Activated CD4-positive, alpha-beta T cell treated with anti-CD3 and anti-CD28 coated beads, Interleukin-10, Interleukin-2, amounts not matched to agents 100 ng/mL and 50 ng/mL, durations not matched to agents 16 hours and 8 hours (primary cell): ENCODE results near the gene CLEC12A.
"Not testable (repeated sequence)": the region's sequence is repeated elsewhere in the genome, so short reads cannot be mapped to it uniquely, and the experiment has no call there.

Experiments
- DNase-seq: peaks from one replicate; pipeline ENCODE4 v3.0.0-alpha.2; 2020

Gene CLEC12A

GRCh38 chr12:9973949-9974348 is 2.7 kb downstream of the CLEC12A start:
- DNase-seq, result no peak

GRCh38 chr12:9974731-9975130 is 3.5 kb downstream of the CLEC12A start:
- not testable (repeated sequence) for DNase-seq

GRCh38 chr12:9975614-9976013 is 4.4 kb downstream of the CLEC12A start:
- DNase-seq, result no peak

DNA sequence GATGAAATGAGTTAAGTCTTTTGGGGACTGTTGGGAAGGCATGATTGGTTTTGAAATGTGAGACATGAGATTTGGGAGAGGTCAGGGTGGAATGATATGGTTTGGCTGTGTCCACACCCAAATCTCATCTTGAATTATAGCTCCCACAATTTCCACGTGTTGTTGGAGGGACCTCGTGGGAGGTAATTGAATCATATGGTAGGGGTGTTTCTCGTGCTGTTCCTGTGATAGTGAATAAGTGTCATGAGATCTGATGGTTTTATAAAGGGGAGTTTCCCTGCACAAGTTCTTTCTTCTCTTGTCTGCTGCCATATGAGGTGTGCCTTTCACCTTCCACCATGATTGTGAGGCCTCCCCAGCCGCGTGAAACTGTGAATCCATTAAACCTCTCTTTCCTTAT is 5.4 kb downstream of the CLEC12A start:
- DNase-seq, result not testable (repeated sequence)

GRCh38 chr12:9977916-9978315 is 6.7 kb downstream of the CLEC12A start:
- no peak for DNase-seq

DNA sequence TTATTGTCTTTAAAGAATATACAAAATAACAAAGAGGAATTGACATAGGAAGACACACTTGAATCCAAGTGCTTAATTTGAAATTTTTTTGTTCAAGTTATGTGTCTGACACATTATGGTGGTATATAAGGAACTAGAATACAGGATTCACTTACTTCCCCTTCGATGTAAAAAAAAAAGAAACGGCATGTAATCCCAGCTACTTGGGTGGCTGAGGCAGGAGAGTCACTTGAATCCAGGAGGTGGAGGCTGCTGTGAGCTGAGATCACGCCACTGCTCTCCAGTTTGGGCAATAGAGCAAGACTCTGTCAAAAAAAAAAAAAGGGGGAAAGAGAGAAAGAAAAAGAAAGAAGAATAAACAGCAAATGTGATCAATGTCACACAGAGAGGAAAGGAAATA is 8.9 kb downstream of the CLEC12A start:
- DNase-seq, result no peak

- no peak for DNase-seq
These were observed 20.7 kb downstream of the CLEC12A start for GRCh38 chr12:9991876-9992275.

DNA sequence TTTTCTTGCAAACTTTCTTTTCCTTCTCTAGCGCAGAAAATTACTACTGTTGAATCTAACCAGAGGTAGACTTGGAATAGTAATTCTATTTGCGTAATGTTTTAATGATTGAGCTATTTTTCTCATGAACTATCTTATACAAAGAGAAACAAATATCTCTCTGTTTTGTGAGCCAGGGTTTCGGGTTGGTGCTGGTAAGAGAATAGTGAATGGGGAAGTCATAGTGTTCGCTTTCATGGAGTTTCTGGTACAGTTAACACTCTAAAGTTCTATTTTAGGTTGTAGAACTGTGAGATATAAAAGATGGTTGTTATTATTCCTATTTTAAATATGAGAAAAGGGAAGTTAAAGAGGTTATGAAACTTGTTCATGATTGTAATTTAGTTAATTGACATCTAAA is 21.1 kb downstream of the CLEC12A start:
- no peak for DNase-seq

- DNase-seq, result no peak
These were observed 27.8 kb downstream of the CLEC12A start, which contains the start of gene CLEC1B for GRCh38 chr12:9999016-9999415. Gene CLEC1B (minus strand): TSS chr12:9999121. CDS start chr12:9999100, 21 bp downstream.

GRCh38 chr12:10001171-10001776 is 30.1 kb downstream of the CLEC12A start:
- no peak for DNase-seq

- no peak for DNase-seq
These were observed 41.6 kb downstream of the CLEC12A start for GRCh38 chr12:10012630-10013330.

DNA sequence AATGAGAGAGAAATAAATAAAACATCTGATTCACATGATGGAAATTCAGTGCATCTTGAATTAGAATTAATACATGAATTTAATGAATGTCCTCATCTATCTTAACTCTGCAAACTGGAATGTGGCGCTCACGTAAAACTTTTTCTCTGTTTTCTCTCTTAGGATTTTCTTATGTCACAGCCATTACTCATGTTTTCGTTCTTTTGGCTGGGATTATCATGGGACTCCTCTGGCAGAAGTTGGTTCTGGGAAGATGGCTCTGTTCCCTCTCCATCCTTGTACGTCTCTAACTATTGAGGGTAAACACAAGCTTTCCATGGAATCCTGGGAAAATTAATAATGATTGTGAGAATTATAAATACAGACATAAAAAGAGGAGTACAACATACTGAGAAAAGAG is 44.2 kb downstream of the CLEC12A start:
- no peak for DNase-seq

- DNase-seq, result no peak
These were observed 45.7 kb downstream of the CLEC12A start for GRCh38 chr12:10016881-10017280.

DNA sequence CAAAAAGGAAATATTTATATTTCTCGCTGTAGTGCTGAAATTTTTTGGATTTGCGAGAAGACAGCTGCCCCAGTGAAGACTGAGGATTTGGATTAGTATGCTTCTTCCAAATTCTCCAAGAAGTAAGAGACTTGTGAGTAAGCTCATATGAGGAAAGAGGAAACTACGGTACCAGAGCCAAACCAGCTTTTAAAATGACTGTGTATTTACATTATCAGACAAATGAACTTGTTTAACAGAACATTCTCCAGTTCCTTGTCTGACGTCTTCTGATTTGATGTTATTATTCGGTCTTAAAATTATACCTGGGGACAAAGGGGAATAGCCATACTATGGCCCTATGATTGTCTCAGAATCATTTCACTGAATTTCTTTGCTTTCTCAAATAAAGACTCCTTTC is 47.2 kb downstream of the CLEC12A start:
- DNase-seq, result no peak

DNA sequence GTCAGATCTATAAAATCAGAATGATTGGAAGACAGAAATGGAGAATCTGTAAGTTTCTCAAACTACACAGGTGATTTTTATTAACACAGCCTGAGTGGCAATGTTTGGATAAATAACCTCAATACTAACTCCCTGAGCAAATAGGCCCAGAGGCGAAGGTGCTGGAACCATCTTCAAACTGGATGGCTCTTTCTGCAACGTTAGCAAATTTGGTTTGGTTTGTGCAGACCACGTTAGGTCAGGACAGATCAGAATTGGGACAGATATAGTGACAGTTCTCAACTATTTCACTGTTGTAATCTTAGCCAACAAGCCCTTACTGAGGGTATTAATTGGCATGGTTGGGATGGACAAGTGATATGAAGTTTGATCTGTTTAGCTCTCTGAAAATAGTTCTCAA is 50.1 kb downstream of the CLEC12A start:
- no peak for DNase-seq

GRCh38 chr12:10025236-10025635 is 54.0 kb downstream of the CLEC12A start:
- DNase-seq, result no peak

DNA sequence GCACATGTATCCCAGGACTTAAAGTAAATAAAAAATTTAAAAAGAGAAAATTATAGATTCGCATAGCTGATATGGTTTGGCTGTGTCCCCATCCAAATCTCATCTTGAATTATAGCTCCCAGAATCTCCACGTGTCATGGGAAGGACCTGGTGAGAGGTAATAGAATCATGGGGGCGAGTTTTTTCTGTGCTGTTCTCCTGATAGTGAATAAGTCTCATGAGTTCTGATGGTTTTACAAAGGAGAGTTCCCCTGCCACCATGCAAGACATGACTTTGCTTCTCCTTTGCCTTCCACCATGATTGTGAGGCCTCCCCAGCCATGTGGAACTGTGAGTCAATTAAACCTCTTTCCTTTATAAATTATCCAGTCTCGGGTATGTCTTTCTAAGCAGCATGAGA is 55.5 kb downstream of the CLEC12A start:
- not testable (repeated sequence) for DNase-seq

DNA sequence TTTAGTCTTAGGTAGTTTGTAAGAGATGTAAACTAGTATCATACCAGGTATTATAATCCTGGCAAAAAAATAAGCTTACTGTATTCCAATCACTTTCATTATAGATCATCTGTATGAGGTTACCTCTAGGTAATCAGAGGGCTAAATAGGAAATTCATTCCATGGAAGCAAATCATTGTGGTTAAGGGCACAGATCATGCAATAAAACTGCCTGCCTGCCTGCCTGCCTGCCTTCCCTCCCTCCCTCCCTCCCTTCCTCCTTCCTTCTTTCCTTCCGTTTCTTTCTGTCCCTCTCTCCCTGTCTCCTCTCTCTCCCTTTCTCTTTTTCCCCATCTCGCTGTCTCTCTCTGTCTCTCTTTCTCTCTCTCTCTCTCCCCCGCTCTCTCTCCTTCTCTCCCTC is 56.1 kb downstream of the CLEC12A start:
- DNase-seq, result no peak

DNA sequence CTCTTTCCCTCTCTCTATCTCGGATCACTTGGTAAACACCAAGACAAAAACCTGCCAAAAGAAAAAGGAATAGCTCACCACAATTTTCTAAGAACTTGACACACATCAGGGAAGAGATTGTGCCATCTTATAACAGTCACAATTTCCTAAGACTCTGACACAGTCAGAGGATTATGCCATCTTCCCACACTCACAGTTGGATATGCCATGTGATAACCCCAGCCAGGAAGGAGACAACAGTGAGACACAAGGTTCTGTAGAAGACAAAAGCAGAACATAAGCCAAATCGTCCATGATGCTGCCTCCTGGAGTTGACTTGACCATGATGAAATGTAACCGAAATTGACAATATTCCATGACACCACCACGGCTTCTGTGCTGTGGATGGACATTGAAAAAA is 56.5 kb downstream of the CLEC12A start:
- no peak for DNase-seq

- no peak for DNase-seq
These were observed 59.2 kb downstream of the CLEC12A start, which contains the start of gene CLEC9A for GRCh38 chr12:10030446-10030845. Gene CLEC9A (plus strand): TSS chr12:10030682. CDS start chr12:10052688, 22,006 bp downstream.

DNA sequence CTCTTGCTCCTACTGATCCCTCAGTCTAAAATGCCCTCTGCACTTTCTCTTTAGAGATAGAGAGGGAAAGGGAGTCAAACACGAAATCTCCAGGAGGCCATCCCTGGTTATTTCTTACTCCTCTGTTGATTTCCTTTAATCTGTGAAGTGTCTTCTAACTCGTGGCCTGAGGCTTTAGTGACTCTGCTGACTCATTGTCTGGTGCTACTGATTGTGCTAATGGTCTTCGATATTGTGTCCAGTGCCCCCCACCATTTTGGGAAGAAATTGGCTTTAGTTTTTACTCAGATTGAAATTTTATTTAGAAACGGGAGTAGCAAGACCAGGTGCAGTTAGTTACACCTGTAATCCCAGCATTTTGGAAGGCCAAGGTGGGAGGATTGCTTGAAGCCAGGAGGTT is 60.1 kb downstream of the CLEC12A start:
- DNase-seq, result no peak

- DNase-seq, result no peak
These were observed 60.6 kb downstream of the CLEC12A start for GRCh38 chr12:10031771-10032175.

- DNase-seq, result no peak
These were observed 62.8 kb downstream of the CLEC12A start for GRCh38 chr12:10033783-10034545.
